GM12875 (cell line): ENCODE measurements around the gene SRRM1.

Experiments used
- H3K4me3 ChIP-seq: one replicate; pipeline ENCODE4 v1.5.1; 2011; ENCODE audit warnings: low read depth, low read length, control low read depth
- TF ChIP-seq, protein P1 (sequence below): IDR thresholded peaks from 2 replicates; pipeline ENCODE4 v1.5.1; 2011; ENCODE audit warnings: low read depth, mild to moderate bottlenecking, control low read depth, inconsistent platforms, low read length, moderate library complexity, borderline replicate concordance; ENCODE audit not compliant: insufficient read depth

The SRRM1 gene

DNA sequence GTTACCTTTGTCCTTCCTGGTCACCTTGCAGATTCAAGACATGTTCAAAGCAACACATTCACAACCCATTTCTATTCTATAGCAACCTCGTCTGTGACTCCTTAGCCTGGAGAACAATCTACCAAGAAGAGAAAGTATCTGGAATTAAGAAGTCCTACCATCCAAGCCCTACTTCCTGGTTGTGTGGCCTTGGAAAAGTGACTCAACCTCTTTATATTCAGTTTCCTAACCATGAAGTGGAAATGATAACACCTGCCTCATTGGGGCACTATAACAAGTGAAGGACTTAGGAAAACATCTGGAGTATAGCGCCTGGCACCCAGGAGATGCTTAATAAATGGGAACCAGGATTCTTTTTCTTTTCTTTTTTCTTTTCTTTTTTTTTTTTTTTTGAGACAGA lies 36.5 kb upstream of the SRRM1 start:
- no peak overlapping the region for H3K4me3 ChIP-seq
- TF ChIP-seq, protein P1, sequence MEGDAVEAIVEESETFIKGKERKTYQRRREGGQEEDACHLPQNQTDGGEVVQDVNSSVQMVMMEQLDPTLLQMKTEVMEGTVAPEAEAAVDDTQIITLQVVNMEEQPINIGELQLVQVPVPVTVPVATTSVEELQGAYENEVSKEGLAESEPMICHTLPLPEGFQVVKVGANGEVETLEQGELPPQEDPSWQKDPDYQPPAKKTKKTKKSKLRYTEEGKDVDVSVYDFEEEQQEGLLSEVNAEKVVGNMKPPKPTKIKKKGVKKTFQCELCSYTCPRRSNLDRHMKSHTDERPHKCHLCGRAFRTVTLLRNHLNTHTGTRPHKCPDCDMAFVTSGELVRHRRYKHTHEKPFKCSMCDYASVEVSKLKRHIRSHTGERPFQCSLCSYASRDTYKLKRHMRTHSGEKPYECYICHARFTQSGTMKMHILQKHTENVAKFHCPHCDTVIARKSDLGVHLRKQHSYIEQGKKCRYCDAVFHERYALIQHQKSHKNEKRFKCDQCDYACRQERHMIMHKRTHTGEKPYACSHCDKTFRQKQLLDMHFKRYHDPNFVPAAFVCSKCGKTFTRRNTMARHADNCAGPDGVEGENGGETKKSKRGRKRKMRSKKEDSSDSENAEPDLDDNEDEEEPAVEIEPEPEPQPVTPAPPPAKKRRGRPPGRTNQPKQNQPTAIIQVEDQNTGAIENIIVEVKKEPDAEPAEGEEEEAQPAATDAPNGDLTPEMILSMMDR: no peak

DNA sequence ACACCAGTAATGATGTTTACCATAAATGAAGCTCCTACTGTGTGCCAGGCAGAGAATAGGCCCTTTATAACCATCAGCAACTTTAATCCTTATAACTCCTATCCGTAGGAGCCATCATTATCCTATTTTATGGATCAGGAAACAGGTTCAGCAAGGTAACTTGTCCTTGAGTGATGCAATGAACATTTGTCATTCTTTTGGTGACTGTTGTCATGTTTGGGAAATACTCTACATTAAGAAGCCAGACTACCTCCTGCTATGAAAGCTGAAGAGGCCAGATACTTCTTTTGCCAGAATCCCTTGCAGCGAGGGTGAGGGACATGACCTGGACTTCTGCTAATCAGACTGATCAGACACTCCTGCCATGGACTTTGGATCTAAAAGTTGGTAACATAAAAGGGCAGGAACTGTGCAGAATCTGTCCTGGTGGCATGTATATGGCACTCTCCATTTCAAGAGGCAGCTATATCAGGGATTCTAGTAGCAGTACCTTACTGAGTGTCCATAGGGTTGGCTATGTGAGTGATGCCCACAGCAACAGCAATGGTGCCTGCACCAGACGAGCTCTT lies 33.1 kb upstream of the SRRM1 start:
- TF ChIP-seq, protein P1: no peak
- no peak overlapping the region for H3K4me3 ChIP-seq

DNA sequence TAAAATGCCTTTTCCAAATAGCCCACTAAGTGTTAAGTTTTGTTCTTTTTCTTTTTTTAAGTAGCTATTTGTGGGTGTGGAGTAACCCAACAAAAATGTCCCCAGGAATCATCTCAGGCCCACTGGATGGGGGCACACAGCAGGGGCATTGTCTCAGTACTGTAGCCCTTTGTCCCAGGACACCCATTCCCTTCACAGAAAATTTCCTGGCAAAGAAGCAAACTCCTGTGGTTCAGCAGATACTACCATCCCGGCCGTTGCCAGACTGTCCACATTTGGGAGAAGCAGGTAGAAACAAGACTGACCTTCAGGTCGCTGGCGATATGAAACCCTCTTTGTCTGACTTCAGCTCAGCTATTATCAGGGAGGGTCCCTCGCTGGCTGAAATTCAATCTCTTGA lies 23.7 kb upstream of the SRRM1 start:
- TF ChIP-seq, protein P1: no peak
- H3K4me3 ChIP-seq: no peak overlapping the region

DNA sequence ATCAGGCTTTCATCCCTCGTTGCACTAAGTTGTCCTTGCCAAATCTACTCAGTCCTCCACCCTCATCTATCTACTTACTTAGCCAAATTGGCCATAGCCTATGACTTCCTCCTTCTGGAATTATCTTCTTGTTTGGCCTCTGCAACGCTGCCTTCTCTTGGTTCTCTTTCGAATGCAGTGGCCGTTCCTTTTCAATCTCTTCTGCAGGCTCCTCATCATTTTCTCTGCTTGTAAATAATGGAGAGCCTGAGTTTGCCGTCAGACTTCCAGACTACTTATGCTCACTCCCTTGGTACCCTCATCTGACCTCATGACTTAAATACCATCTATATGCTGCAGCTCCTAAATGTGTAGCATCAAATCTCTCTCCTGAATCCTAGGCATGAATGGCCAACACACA lies 22.4 kb upstream of the SRRM1 start:
- H3K4me3 ChIP-seq: no peak overlapping the region
- TF ChIP-seq, protein P1: no peak

DNA sequence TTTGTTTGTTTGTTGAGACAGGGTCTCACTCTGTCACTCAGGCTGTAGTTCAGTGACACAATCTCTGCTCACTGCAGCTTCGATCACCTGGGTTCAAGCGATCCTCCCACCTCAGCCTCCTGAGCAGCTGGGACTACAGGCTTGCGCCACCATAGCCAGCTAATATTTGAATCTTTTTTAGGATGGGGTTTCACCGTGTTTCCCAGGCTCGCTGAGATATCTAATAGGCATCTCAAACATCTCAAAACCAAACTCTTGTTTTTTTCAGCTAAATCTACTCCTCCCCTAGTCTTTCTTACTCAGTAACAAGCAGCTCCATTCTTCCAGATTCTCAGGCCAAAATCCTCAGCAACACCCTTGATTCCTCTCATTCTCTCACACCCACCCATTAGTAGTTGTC lies 22.0 kb upstream of the SRRM1 start:
- no peak overlapping the region for H3K4me3 ChIP-seq
- TF ChIP-seq, protein P1: no peak

DNA sequence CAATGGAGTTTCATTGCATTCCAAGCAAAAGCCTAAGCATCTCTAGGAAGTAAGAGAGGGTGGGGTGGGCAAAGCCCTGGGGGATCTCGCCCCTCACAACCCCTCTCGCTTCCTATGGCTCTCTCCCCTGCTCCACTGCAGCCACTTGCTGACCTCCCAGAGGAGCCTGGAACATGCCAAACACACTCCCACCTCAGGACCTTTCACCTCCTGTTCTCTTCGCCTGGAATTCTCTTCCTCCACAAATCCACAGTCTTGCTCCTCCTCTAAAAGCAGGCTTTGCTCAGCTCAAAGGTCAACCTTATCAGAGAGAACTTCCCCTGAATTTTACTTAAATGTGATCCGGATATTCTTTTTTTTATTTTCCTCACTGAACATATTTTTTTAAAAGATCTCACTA lies 20.9 kb upstream of the SRRM1 start:
- TF ChIP-seq, protein P1: no peak
- no peak overlapping the region for H3K4me3 ChIP-seq

DNA sequence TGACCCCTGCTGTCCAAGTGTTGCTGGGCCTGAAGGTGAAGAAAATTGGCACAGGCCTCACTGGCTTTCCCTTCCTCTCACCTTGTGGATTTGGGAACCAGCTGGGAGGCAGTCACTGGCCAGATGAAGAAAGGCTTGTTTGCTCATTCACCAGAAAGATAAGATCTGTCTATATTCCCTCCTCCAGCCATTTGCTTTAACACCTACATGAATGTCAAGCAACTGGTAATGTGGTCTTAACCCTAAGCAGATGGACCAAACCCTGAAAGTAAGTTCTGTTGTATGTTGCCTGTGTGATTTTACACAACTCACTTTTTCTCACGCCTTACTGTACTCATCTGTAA lies 10.3 kb upstream of the SRRM1 start:
- TF ChIP-seq, protein P1: no peak

More for the DNA sequence above, 10.3 kb upstream of the SRRM1 start:
- no peak overlapping the region for H3K4me3 ChIP-seq
